ENCODE results near the gene KRTAP10-12. TPM values are rescaled to one million over a fixed set of nuclear protein-coding genes. Genes with fewer than 3 reads are reported as not detected.

KRTAP10-12 gene
- total RNA-seq, 3 donors from 2014 or later (not counting 1 experiment from before 2014, with no cell fraction given): not detected

DNA sequence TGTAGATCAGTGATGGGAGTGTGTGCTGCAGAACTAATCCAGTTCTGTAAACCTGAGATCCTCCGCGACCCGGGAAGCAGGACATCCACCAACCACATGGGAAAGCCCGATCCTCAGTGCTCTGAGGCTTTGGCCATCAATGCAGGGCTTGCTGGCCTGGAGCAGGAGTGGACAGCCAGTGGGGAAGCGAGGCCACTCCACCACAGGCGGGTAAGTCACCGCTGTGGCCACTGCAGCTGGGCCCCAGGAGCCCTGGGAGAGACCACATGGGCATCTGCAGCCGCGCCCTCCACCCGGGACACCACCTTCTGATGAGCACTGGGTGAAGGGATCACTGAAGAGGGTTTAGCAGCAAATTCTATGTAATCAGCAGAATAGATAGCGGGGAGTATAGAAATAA lies 15.8 kb upstream of the KRTAP10-12 start:
- Mint-ChIP-seq H3K27ac (no peak overlapping the region), H3K4me1 (peaks cover 5 to 7% of the 10 kb centered on the region in 2 donors), H3K9me3 (no peaks in the 10 kb centered on the region), H3K4me3 (no peak overlapping the region), H3K36me3 (no peaks in the 10 kb centered on the region), H3K27me3 (ENCODE audit: low read depth in 2 of 2) (peaks cover 18 to 45% of the 10 kb centered on the region in 2 donors)
- 84% methylated on average over 11 of the region's 11 CpGs for WGBS (ENCODE audit: insufficient coverage)
- Histone ChIP-seq H3K27ac (ENCODE audit: low read length) (no peak overlapping the region), H3K9me3 (ENCODE audit: control insufficient read depth, insufficient read depth, low read length) (no peaks in the 10 kb centered on the region), H3K4me1 (ENCODE audit: control insufficient read depth, insufficient read depth, low read length) (no peaks in the 10 kb centered on the region), H3K36me3 (ENCODE audit: control insufficient read depth, insufficient read depth, low read length) (no peaks in the 10 kb centered on the region), H3K4me3 (ENCODE audit: low read length) (no peak overlapping the region), H3K27me3 (ENCODE audit: control insufficient read depth, insufficient read depth, low read length) (no peaks in the 10 kb centered on the region)
- intact Hi-C loops (cut with micrococcal nuclease): no loop called here
- DNase-seq (no peak), ATAC-seq (no peak)
- TF ChIP-seq, protein P1, sequence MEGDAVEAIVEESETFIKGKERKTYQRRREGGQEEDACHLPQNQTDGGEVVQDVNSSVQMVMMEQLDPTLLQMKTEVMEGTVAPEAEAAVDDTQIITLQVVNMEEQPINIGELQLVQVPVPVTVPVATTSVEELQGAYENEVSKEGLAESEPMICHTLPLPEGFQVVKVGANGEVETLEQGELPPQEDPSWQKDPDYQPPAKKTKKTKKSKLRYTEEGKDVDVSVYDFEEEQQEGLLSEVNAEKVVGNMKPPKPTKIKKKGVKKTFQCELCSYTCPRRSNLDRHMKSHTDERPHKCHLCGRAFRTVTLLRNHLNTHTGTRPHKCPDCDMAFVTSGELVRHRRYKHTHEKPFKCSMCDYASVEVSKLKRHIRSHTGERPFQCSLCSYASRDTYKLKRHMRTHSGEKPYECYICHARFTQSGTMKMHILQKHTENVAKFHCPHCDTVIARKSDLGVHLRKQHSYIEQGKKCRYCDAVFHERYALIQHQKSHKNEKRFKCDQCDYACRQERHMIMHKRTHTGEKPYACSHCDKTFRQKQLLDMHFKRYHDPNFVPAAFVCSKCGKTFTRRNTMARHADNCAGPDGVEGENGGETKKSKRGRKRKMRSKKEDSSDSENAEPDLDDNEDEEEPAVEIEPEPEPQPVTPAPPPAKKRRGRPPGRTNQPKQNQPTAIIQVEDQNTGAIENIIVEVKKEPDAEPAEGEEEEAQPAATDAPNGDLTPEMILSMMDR (IDR thresholded peaks at IDR 0.05): no peak

DNA sequence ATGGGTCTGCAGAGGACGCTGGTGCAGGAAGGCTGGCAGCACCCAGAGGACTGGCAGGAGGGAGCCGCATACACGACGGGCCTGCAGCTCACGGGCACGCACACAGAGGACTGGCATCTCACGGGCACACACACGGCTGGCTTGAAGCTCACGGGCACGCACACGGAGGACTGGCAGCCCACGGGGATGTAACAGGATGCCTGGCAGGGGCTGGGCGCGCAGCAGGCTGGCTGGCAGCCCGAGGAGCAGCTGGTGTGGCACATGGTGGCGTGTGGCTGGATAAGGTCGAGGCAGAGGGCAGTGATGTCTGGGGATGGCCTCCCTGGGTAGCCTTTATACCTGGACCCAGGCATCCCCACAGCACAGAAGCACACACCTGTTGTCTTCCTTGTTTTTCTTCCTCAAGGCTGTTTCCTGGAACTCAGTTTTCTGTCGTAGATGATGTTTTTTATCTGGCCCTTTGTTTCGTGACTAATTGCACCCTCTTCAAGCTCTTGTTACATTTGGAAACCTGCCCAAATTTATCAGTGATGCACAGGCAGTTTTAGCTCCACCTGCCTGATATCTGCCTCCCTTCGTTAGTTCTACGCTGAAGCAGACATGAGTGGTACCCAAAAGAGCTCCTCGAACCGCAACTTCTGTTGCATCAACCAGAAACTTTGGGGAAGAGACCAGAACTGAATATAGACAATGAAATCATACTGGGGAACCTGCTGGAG lies 15.0 kb upstream of the KRTAP10-12 start, which contains the start of gene KRTAP12-1:
Gene KRTAP12-1, minus strand, starts transcription at position 303 of the 719 bp plus-strand sequence. Its CDS starts 40 bp downstream, at position 263.
- Histone ChIP-seq H3K27me3 (ENCODE audit: control insufficient read depth, insufficient read depth, low read length) (no peaks in the 10 kb centered on the region), H3K36me3 (ENCODE audit: control insufficient read depth, insufficient read depth, low read length) (no peaks in the 10 kb centered on the region), H3K9me3 (ENCODE audit: control insufficient read depth, insufficient read depth, low read length) (no peaks in the 10 kb centered on the region), H3K4me1 (ENCODE audit: control insufficient read depth, insufficient read depth, low read length) (no peaks in the 10 kb centered on the region), H3K27ac (ENCODE audit: low read length) (no peak within 1 kb of the TSS), H3K4me3 (ENCODE audit: low read length) (no peak within 1 kb of the TSS)
- 84% methylated on average over 23 of the region's 23 CpGs for WGBS (ENCODE audit: insufficient coverage)
- Mint-ChIP-seq H3K36me3 (no peaks in the 10 kb centered on the region), H3K4me3 (no peak within 1 kb of the TSS), H3K27ac (no peak within 1 kb of the TSS), H3K9me3 (no peaks in the 10 kb centered on the region), H3K4me1 (peaks cover 7 to 13% of the 10 kb centered on the region in 2 donors), H3K27me3 (ENCODE audit: low read depth in 2 of 2) (peaks cover 22 to 52% of the 10 kb centered on the region in 2 donors)
- intact Hi-C loops (cut with micrococcal nuclease): no loop called here
- TF ChIP-seq, protein P1 (IDR thresholded peaks at IDR 0.05): no peak
- DNase-seq (no peak), ATAC-seq (no peak)

DNA sequence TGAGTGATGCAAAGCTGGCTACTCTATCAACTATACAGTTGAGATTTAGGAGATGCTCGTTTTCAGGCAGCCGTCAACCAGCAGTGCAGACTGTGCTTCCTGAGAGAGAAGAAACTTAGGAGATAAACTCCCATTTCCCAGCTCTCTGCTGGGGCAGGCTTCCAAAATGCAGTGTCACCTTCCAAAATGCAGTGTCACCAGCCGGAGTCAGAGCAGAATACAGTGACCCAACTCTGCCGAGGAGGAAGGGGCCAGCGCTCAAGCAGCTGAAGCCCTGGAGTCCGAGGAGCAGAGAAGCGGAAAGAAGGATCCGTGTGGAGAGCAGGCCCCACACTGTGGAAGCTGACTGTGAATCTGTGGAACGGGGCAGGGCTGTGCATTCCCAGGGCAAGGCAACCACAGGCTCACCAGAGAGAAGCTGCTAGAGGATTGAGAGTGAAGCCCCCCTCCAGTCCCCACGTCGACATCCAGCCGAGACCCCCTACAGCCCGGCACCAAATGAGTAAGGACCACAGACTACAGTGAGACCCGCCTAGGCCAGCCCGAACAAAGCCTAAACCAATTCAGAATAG lies 14.3 kb upstream of the KRTAP10-12 start:
- Mint-ChIP-seq H3K36me3 (no peaks in the 10 kb centered on the region), H3K27ac (no peak overlapping the region), H3K4me3 (no peak overlapping the region), H3K4me1 (peaks cover 7 to 13% of the 10 kb centered on the region in 2 donors), H3K9me3 (no peaks in the 10 kb centered on the region), H3K27me3 (ENCODE audit: low read depth in 2 of 2) (peaks cover 20 to 59% of the 10 kb centered on the region in 2 donors)
- intact Hi-C loops (cut with micrococcal nuclease): no loop called here
- H3K27me3 ChIP-seq (ENCODE audit: control insufficient read depth, insufficient read depth, low read length): no peaks in the 10 kb centered on the region
- no peak overlapping the region for H3K4me3 ChIP-seq (ENCODE audit: low read length)
- 82% methylated on average over 15 of the region's 15 CpGs for WGBS (ENCODE audit: insufficient coverage)
- H3K4me1 ChIP-seq (ENCODE audit: control insufficient read depth, insufficient read depth, low read length): no peaks in the 10 kb centered on the region
- no peak overlapping the region for H3K27ac ChIP-seq (ENCODE audit: low read length)
- no peak for ATAC-seq
- no peaks in the 10 kb centered on the region for H3K9me3 ChIP-seq (ENCODE audit: control insufficient read depth, insufficient read depth, low read length)
- DNase-seq: no peak
- H3K36me3 ChIP-seq (ENCODE audit: control insufficient read depth, insufficient read depth, low read length): no peaks in the 10 kb centered on the region
- TF ChIP-seq, protein P1 (IDR thresholded peaks at IDR 0.05): no peak
